Dermis microvascular lymphatic vessel endothelial cell (primary cell): ENCODE data around the gene FBXO34. TPM values are rescaled to one million over a fixed set of nuclear protein-coding genes. Genes with fewer than 3 reads are reported as not detected.

Experiments used
- DNase-seq, 2 donors: peaks; one replicate each; pipeline versions ENCODE4 v3.0.0 to v3.0.0-alpha.2; 2010; ENCODE audit warnings: low read depth in 2 of 2
- total RNA-seq: library from RNA; depleted of rRNA; stranded (reverse); fragments of >200 nt; gene quantifications from 2 replicates; pipeline ENCODE4 v1.2.1, GENCODE V29; 2014

The FBXO34 gene
- total RNA-seq, 1 donor from 2014 or later: 18.9 TPM

DNA sequence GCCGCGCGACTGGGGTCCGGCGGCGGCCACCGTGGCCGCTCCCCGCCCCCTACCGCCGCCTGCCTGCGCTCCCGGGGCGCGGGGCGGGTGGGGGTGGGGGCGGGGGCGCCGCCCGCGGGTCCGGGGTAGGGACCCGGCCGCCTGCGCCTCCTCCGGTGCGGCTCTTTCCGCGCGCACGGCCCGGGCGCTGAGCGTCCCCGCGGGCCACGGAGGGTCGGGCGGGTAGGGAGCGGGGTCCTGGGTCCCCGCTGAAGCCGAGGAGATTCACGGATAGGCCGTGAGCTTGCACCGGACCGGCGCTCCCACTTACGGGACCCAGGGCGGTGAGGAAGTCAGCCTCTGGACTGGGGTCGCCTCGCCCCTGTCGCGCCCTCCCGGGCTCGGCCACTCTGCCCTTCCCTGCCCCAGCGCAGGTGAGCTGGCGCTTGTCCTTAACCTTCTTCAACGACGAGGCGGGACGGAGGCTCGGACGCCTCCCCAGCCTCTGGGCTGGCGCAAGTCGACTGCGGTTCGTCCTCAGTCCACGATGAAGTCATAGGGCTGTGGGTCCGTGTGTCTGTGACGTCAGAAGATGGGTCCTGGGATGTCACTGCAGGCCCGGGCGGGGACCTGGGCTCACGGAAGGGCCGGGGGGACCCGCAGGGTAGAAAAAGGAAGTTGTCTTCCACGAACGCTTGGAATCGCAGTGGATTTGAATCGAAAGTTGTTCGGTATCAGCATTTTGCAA, 514 bp downstream of the FBXO34 start:
- peak; percentile 54 to 80 for DNase-seq

DNA sequence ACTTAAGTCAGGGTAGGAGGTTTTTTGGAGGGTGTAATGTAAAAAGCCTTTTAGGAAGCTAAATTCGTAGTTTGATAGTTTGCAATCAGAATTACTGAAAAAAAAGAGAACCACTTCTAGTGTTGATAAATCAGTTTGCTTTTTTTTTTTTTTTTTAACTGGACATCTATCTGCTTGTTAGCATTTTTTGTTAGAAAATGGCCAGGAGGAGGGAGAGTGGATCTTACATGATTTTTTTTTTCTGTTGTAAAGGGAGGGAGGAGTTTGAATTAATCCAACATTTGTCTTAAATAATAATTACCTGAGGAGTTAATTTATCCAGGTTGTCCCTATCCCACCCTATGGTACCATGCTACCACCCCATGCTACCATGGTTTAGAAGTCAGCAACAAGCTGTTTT, 1.2 kb downstream of the FBXO34 start:
- DNase-seq: no peak

DNA sequence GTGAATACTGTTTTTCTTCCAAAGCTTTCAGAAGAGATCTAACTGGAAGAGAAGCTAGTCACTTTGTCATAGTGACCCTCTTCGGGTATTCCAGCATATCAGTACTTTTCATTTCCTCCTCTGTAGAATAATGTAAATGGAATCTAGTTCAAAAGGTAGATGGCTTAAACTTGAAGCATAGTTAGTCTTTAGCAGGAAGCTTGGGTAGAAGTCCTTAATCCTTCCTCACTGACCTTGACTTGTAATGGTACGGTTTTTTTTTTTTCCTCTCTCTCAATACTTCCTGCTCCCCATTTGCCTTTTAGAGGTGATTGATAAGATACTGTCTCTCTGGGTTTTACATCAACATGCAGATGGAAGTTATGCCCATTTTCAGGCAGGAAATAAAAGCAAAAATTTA, 1.7 kb downstream of the FBXO34 start:
- DNase-seq: peak in 1 of 2 donors; percentile 6

- no peak for DNase-seq
Observed at GRCh38 chr14:55274146-55274545, 2.9 kb downstream of the FBXO34 start.

DNA sequence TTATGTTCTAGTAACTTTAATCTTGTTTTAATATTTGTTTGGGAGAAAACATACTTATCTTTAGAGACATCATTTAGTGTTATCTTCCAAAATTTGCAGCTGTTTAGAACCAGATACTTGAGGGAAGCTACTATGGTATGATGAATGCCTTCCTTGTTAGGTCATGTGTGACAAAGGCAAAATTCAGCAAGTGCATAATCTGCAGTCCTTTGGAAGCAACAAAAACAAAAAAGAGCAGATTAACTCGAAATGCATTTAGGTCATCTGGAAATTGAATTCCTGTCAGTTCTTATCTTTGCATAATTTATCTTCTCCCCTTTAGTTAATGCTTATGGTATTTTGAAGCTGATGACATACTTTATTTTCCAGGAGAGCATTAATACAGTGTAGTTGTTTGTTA, 3.5 kb downstream of the FBXO34 start:
- DNase-seq: no peak

- no peak for DNase-seq
Observed at GRCh38 chr14:55276736-55277135, 5.5 kb downstream of the FBXO34 start.

GRCh38 chr14:55277972-55278740, 6.9 kb downstream of the FBXO34 start:
- peak in 1 of 2 donors; percentile 15 for DNase-seq

- no peak for DNase-seq
Observed at GRCh38 chr14:55279384-55279783, 8.2 kb downstream of the FBXO34 start.

DNA sequence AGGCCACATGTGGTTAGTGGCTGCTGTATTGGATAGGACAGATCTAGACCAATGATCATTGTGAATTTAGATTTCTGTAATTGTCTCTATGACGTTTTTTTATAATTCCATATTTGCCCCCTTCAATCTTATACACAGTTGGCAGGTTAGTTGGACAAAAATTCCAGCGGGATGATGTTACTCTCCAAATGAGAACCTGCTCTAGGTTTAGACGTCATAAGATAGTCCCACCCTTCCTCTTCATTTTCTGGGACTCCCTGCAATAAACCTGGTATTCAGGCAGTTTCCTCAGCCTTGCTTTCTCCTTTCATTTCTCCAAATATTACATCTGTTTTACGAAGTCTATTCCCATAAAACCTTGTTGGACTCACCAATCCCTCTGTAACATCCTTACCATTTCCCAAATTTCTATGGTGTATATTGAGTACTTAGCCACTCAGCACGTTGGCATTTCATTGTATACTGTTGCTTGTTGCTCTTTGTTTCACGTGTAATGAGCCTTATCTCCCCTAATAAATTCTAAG, 10.2 kb downstream of the FBXO34 start:
- DNase-seq: no peak

- DNase-seq: no peak
Observed at GRCh38 chr14:55285048-55285652, 13.9 kb downstream of the FBXO34 start.

- no peak for DNase-seq
Observed at GRCh38 chr14:55288439-55288838, 17.2 kb downstream of the FBXO34 start.

- DNase-seq: no peak
Observed at GRCh38 chr14:55291480-55292081, 20.4 kb downstream of the FBXO34 start.

DNA sequence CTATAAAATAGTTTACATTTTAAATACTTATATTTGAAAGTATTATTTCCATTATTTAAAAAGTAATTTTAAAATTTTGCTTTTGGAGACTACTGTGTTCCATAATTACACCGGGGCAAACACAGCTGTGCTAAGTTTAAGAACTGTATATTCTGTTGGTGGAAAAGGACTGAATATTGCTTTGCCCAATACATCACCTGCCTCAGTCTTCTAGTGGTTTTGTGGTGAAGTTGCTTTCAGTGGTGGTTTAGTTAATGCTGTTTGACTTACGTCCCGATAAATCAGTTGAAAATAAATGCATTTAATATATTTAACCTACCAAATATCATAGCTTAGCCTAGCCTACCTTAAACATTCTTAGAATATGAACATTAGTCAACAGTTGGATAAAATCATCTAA, 23.4 kb downstream of the FBXO34 start:
- no peak for DNase-seq

DNA sequence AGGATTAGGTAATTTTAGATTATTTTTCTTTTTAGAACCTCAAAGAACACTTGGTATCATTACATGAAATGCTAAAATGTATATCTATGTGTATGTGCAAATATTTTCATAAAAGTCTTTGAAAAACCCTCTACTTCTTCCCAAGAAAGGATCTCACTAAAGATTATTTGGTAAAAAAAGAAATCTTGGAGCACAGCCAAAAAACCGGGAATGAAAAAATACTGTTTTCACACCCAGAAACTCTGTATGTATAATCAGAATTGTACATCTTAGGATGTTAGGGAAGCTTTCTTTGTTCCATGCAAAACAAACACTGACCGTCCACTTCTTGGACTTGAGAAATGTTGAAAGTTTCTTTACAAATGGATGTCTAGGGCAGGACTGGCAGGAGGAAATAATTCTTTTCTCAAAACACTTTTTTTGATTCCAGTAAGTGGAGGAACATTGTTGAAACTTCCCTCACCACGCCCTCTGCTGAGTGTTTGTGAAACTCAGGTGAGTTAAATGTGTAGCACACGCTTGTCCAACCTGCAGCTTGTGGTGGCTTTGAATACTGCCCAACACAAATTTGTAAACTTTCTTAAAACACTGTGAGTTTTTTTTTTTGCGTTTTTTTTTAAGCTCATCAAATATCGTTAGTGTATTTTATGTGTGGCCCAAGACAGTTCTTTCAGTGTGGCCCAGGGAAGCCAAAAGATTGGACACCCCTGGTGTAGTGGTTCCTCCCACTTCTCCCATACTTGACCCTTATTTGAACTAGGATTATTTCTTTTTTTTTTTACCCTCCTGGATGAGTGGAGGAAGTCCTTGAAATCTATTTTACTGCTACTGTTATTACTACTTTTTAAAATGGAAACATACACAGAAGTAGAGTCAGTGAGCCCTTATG, 26.6 kb downstream of the FBXO34 start:
- DNase-seq: peak in 1 of 2 donors; percentile 38

- DNase-seq: no peak
Observed at GRCh38 chr14:55298500-55298822, 27.2 kb downstream of the FBXO34 start.

DNA sequence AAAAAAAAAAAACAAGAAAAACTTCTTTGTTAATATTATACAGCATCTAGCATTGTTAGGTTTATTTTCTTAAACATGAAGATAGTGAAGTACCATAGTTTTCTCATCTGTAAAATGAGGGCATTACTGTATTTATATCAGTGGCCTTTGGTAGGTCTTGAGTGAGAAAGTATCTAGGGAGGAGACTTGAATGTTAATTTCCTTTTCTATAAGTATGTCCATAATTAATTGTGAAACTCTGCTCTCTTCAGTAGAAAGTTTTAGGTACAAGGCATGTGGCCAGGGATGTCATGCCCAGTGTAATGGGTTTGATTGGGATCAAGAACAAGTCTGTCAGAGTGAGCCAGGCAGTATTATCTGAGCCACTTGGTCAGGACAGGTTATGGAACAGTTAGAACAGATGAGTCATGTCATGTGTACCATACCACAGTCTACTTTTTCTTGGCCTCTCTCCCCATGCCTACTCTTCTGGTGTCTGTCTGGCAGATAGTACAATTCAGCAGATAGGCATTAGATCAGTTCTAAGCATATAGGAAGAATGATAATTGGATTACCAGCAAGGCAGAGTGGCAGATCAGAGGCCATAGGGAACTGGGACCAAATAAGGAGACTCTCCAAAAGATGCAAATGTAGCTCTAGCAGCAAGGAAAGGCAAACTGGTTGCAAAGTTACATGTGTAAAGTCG, 30.4 kb downstream of the FBXO34 start:
- peak in 1 of 2 donors; percentile 31 for DNase-seq

DNA sequence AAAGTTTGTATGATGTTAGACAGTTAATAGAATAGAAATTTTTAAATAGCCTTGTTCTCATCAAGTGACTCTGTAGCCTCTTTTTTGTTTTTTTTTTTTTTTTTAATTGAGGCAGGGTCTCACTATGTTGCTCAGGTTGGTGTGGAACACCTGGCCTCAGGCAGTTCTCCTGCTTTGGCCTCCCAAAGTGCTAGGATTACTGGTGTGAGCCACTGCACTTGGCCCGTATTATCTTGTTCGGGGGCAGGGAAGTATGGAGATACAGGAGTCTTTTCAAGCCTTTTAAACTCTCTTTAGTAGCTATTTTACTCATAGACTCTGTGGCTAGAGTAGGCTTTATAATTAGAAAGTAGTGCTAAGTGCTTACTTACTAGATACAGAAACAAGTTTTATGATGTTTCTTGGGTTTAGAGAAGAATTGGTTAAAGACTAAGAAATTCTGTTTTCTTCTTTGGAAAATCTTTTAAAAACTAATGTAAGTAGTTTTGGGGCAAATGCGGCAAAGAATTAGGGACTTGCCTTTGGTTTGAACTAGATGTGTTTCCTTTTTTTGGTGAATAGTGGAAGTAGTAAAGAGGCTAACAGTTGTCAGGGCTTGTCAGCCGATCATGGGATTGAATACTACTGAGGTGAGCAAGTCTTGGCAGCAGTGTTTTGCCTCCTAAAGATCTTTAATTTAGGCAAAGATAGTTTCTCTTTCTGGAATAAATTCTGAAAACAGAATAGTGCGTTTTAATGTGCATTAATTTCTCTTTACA, 31.3 kb downstream of the FBXO34 start:
- no peak for DNase-seq

- DNase-seq: no peak
Observed at GRCh38 chr14:55303125-55303499, 31.9 kb downstream of the FBXO34 start.

- DNase-seq: no peak
Observed at GRCh38 chr14:55303691-55304145, 32.5 kb downstream of the FBXO34 start.
